Left ventricle myocardium inferior (tissue), 1 donor: Measurements from ENCODE around the gene HMGB1. TPM values are rescaled to one million over a fixed set of nuclear protein-coding genes. Genes with fewer than 3 reads are reported as not detected.

Experiments used
- DNase-seq: peaks from one replicate; pipeline ENCODE4 v3.0.0-alpha.2; 2020
- H3K27ac ChIP-seq: fragments of 200-600 bp; replicated peaks from 2 replicates; pipeline ENCODE4 v1.8.0; 2021
- H3K27me3 ChIP-seq: fragments of 200-600 bp; 2 replicates; pipeline ENCODE4 v1.8.0; 2021; ENCODE audit warnings: low read depth
- H3K36me3 ChIP-seq: fragments of 200-600 bp; 2 replicates; pipeline ENCODE4 v1.8.0; 2021
- H3K4me1 ChIP-seq: fragments of 200-600 bp; 2 replicates; pipeline ENCODE4 v1.8.0; 2021
- H3K4me3 ChIP-seq: fragments of 200-600 bp; 2 replicates; pipeline ENCODE4 v1.8.0; 2021; ENCODE audit warnings: mild to moderate bottlenecking, moderate library complexity
- H3K9me3 ChIP-seq: fragments of 200-600 bp; replicated peaks from 2 replicates; pipeline ENCODE4 v1.8.0; 2021
- intact Hi-C: fragments of 100-400 bp; cut with micrococcal nuclease; formaldehyde crosslinking; loops from one replicate; pipeline ENCODE4 v1.11.0; 2022
- total RNA-seq: library from RNA; stranded (reverse); fragmentation: NEBNext Ultra II Directional; extraction: Animal tissue kit (Norgen Biotek cat#: 25700); gene quantifications from one replicate; pipeline ENCODE4 v1.2.1, GENCODE V29; 2021
- TF ChIP-seq, protein P1 (sequence below): fragments of 200-600 bp; IDR thresholded peaks from 2 replicates; pipeline ENCODE4 v1.8.0; 2021; ENCODE audit warnings: antibody characterized with exemption, mild to moderate bottlenecking, borderline replicate concordance
- donor health status: DM: no; HTN: yes; CAD: no; lungs with severe emphysema.

The HMGB1 gene
- total RNA-seq, 1 donor from 2014 or later: 161 TPM

DNA sequence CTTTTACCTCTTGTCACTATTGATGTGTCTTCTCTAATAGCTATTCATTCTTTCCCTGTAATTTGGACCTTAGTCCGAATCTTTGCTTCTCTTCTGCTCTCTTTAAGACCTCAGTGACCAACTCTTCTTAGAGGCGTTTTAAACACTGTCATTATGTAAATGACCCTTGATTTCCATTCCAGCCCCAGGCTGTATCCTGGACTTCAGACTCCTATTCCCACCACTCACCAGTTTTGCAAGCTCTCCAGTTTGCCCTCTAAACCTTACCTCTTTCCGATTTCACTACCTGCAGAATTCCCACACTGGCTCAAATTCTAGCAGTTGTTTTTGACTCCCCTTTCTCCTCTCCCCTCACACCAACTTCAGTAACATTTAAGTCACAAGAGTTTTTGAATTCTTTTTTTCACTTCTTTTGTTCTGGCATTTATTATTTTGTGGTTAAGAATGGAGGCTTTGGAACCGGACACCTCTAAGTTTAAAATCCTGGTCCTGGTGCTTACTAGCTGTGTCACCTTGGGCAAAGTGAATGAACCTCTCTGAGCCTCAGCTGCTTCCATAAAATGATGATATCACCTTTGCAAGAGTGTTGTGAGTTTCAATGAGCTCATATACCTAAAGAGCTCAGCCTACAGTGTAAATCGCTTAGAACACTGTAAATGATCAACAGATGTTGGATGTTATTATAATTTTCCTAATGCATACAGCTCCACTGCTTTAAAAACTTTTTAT lies 13.6 kb upstream of the HMGB1 start:
- intact Hi-C loops: no loop called here
- Histone ChIP-seq H3K4me3 (no peak overlapping the region), H3K4me1 (no peaks in the 10 kb centered on the region), H3K36me3 (no peaks in the 10 kb centered on the region), H3K27me3 (no peaks in the 10 kb centered on the region), H3K27ac (no peak overlapping the region), H3K9me3 (no peaks in the 10 kb centered on the region)
- TF ChIP-seq, protein P1, sequence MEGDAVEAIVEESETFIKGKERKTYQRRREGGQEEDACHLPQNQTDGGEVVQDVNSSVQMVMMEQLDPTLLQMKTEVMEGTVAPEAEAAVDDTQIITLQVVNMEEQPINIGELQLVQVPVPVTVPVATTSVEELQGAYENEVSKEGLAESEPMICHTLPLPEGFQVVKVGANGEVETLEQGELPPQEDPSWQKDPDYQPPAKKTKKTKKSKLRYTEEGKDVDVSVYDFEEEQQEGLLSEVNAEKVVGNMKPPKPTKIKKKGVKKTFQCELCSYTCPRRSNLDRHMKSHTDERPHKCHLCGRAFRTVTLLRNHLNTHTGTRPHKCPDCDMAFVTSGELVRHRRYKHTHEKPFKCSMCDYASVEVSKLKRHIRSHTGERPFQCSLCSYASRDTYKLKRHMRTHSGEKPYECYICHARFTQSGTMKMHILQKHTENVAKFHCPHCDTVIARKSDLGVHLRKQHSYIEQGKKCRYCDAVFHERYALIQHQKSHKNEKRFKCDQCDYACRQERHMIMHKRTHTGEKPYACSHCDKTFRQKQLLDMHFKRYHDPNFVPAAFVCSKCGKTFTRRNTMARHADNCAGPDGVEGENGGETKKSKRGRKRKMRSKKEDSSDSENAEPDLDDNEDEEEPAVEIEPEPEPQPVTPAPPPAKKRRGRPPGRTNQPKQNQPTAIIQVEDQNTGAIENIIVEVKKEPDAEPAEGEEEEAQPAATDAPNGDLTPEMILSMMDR: no peak
- no peak for DNase-seq

DNA sequence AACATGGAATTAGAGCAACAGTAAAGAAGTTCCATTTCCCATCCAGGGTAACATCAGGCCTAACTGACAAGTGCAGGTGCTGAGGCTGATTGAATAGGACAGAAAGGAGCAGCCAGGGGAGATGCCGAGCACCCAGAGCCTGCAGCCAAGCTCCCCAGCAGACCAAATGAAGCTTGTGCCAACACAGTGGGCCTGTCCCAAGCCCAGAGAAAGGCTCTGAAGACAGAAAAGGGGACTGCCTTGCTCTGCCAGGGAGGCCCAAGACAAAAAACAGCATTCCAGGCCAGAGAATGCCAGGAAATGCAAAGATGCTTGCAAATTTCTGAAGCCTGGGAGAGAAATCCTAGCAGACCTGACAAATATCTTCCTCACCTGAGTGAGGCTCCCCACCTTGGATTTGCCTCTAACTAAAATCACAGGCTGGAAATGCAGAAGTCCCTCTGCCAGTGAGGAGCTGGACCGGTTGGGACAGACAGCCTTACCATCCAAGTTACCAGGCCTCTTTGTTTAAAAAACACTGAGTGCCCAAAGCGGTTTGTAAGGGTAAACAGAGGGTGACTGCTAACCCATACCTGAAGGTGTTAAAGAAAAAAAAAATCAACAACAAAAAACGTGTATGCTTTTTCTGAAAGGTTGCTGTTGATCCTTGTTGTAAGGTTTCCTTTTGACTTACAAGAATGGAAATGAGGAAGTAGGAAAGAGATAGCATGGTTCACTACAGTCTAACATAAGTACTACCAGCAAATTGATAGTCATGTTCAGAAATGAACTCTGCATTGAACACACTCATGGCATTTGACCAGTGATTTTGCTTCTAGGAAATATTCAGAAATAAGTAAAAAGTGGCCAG lies 11.8 kb upstream of the HMGB1 start:
- Histone ChIP-seq H3K36me3 (no peaks in the 10 kb centered on the region), H3K4me3 (no peak overlapping the region), H3K9me3 (no peaks in the 10 kb centered on the region), H3K4me1 (no peaks in the 10 kb centered on the region), H3K27ac (no peak overlapping the region), H3K27me3 (no peaks in the 10 kb centered on the region)
- TF ChIP-seq, protein P1: no peak
- no peak for DNase-seq
- intact Hi-C loops: no loop called here

DNA sequence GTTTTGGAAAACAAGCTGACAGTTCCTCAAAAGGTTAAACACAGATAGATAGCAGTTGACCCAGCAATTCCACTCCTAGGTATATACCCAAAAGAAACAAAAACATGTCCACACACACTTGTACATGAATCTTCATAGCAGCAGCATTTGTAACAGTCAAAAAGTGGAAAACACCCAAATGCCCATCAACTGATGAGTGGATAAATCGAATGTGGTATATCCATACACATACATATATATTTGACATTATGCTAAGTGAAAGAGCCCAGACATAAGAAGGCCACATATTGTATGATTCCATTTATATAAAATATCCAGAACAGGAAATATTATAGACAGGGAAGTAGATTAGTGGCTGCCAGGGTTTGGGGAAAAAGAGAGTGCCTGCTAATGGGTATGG lies 7.9 kb upstream of the HMGB1 start:
- Histone ChIP-seq H3K9me3 (no peaks in the 10 kb centered on the region), H3K36me3 (no peaks in the 10 kb centered on the region), H3K4me3 (no peak overlapping the region), H3K27ac (no peak overlapping the region), H3K4me1 (no peaks in the 10 kb centered on the region), H3K27me3 (no peaks in the 10 kb centered on the region)
- intact Hi-C loops: no loop called here
- TF ChIP-seq, protein P1: no peak
- no peak for DNase-seq

DNA sequence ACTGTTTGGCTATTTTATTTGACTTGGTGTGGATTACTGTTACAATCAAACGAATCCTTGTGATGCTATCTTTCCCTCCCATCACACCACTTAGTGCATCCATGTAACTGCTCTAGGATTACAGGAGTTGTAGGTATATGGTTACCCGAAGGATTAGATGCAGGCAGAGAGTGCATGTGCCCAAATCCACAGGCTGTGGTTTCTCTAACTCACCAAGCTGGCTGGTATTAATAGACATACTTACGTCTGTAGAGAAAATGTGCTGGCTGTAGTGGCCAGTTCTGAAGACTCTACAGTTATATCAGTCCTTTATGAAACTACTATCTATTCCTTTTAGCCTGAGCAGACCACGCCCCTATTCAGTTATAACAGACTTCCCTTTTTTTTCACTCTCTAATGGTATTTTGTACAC lies 1.1 kb upstream of the HMGB1 start:
- H3K4me1 ChIP-seq: peaks cover 34% of the 10 kb centered on the region
- TF ChIP-seq, protein P1: no peak
- H3K27me3 ChIP-seq: no peaks in the 10 kb centered on the region
- H3K36me3 ChIP-seq: peaks cover 12% of the 10 kb centered on the region
- no peak overlapping the region for H3K4me3 ChIP-seq
- DNase-seq: no peak
- H3K9me3 ChIP-seq: no peaks in the 10 kb centered on the region
- H3K27ac ChIP-seq: no peak overlapping the region
- intact Hi-C loops: loop anchor here (10.0 kb wide), 2 partner anchors 52 to 332 kb away; no protein-coding TSS in a partner anchor

DNA sequence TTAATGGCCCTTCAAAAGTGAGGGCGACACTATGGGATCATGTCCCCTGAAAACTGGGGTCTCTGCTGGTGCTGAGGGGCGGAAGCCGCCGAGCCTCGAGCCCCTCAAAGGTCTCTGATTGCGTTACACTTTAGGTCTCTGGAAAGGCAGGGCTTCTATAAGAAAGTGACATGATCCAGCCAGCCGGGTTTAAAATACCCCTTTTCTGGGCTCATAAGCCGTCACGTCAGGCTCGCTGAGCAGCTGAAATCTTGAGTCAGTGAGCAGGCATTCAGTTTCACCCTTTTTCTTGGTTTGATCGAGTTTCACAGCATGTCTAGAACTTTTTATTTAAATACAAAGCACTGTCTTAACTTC lies 600 bp upstream of the HMGB1 start:
- H3K4me3 ChIP-seq: peak overlapping the region; percentile 94
- H3K9me3 ChIP-seq: no peaks in the 10 kb centered on the region
- H3K36me3 ChIP-seq: peaks cover 17% of the 10 kb centered on the region
- no peak for DNase-seq
- H3K27ac ChIP-seq: no peak overlapping the region
- intact Hi-C loops: loop anchor here (10.0 kb wide), 2 partner anchors 52 to 332 kb away; no protein-coding TSS in a partner anchor
- no peaks in the 10 kb centered on the region for H3K27me3 ChIP-seq
- TF ChIP-seq, protein P1: no peak
- H3K4me1 ChIP-seq: peaks cover 39% of the 10 kb centered on the region
